GM21447 (cell line): ENCODE measurements around the gene SLC27A4.

Experiments
- ATAC-seq: cut with Tn5 transposase; IDR thresholded peaks from one replicate; pipeline ENCODE4 v1.9.1; 2021; ENCODE audit not compliant: unreplicated experiment

The SLC27A4 gene

GRCh38 chr9:128390150-128390812, 50.0 kb downstream of the SLC27A4 start:
- no peak for ATAC-seq

- no peak for ATAC-seq
Observed at GRCh38 chr9:128390813-128391711, 50.7 kb downstream of the SLC27A4 start.

GRCh38 chr9:128391956-128392301, 51.6 kb downstream of the SLC27A4 start:
- no peak for ATAC-seq

GRCh38 chr9:128392302-128393144, 52.2 kb downstream of the SLC27A4 start:
- ATAC-seq, result no peak

GRCh38 chr9:128393145-128393775, 52.9 kb downstream of the SLC27A4 start:
- ATAC-seq, result no peak

- no peak for ATAC-seq
Observed at GRCh38 chr9:128393970-128394369, 53.6 kb downstream of the SLC27A4 start.

- no peak for ATAC-seq
Observed at GRCh38 chr9:128394379-128395168, 54.2 kb downstream of the SLC27A4 start.

- no peak for ATAC-seq
Observed at GRCh38 chr9:128396970-128397613, 56.8 kb downstream of the SLC27A4 start.

- no peak for ATAC-seq
Observed at GRCh38 chr9:128397831-128398230, 57.5 kb downstream of the SLC27A4 start.

- ATAC-seq, result no peak
Observed at GRCh38 chr9:128399861-128400260, 59.5 kb downstream of the SLC27A4 start.

GRCh38 chr9:128404560-128404959, 64.2 kb downstream of the SLC27A4 start:
- ATAC-seq, result no peak

GRCh38 chr9:128405077-128405779, 64.9 kb downstream of the SLC27A4 start:
- ATAC-seq, result no peak

GRCh38 chr9:128405780-128406171, 65.4 kb downstream of the SLC27A4 start:
- no peak for ATAC-seq

GRCh38 chr9:128406848-128407391, 66.6 kb downstream of the SLC27A4 start:
- ATAC-seq, result no peak

GRCh38 chr9:128408963-128409431, 68.7 kb downstream of the SLC27A4 start:
- ATAC-seq, result no peak

GRCh38 chr9:128409450-128409849, 69.1 kb downstream of the SLC27A4 start:
- ATAC-seq, result no peak

GRCh38 chr9:128409978-128410377, 69.7 kb downstream of the SLC27A4 start:
- no peak for ATAC-seq
